Body of pancreas (tissue), 4 donors: ENCODE results near the gene IL37.

Experiments
- POLR2A ChIP-seq, 3 donors: fragments of 450-650 bp; IDR thresholded peaks; one replicate each; pipeline ENCODE4 v1.6.1; 2016; ENCODE audit warnings: antibody characterized with exemption in 3 of 3, mild to moderate bottlenecking in 2 of 3
- TF ChIP-seq, protein P1 (sequence below), 7 experiments: fragments of 450-650 bp in 4 of 7; fragments of 200-600 bp in 3 of 7; sonication (generic) in 3 of 7; IDR thresholded peaks; one replicate each; pipeline ENCODE4 v1.5.1; 2016 to 2019; ENCODE audit warnings: antibody characterized with exemption in 7 of 7

DNA sequence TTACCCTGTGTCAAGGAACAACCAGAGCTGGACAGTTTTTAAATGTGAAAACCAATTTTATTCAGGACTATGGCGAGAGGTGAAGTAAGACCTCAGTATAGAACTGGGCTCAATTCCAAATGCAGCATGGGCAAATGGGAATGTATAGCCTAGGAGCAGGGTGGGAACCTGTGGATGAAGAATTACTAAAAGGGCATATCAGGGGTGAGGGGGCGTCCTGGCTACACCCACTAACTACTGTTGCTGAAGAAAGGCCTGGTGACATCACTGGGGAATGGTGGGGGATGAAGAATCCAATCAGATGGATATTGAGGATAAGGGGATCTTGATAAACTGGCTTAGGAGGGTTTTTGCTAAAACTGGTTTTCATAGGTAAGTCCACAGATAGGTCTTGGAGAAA, 27.3 kb upstream of the IL37 start:
- TF ChIP-seq, protein P1, sequence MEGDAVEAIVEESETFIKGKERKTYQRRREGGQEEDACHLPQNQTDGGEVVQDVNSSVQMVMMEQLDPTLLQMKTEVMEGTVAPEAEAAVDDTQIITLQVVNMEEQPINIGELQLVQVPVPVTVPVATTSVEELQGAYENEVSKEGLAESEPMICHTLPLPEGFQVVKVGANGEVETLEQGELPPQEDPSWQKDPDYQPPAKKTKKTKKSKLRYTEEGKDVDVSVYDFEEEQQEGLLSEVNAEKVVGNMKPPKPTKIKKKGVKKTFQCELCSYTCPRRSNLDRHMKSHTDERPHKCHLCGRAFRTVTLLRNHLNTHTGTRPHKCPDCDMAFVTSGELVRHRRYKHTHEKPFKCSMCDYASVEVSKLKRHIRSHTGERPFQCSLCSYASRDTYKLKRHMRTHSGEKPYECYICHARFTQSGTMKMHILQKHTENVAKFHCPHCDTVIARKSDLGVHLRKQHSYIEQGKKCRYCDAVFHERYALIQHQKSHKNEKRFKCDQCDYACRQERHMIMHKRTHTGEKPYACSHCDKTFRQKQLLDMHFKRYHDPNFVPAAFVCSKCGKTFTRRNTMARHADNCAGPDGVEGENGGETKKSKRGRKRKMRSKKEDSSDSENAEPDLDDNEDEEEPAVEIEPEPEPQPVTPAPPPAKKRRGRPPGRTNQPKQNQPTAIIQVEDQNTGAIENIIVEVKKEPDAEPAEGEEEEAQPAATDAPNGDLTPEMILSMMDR (IDR thresholded peaks at IDR 0.05) = no peak
- TF ChIP-seq POLR2A (IDR thresholded peaks at IDR 0.05) = no peak
